Measurements from ENCODE around the gene ST3GAL3.
"Not testable (repeated sequence)": the region's sequence is repeated elsewhere in the genome, so short reads cannot be mapped to it uniquely, and the experiment has no call there.

Gene ST3GAL3

GRCh38 chr1:43822040-43822690, 114.8 kb downstream of the ST3GAL3 start:
- DNase-seq (ENCODE audit: low read depth) = no peak

- no peak for DNase-seq (ENCODE audit: low read depth)
These were observed 117.5 kb downstream of the ST3GAL3 start for GRCh38 chr1:43824795-43825194.

- DNase-seq (ENCODE audit: low read depth) = no peak
These were observed 121.2 kb downstream of the ST3GAL3 start for GRCh38 chr1:43828574-43828973.

- DNase-seq (ENCODE audit: low read depth) = no peak
These were observed 123.5 kb downstream of the ST3GAL3 start for GRCh38 chr1:43830802-43831201.

GRCh38 chr1:43831851-43832250, 124.5 kb downstream of the ST3GAL3 start:
- DNase-seq (ENCODE audit: low read depth) = no peak

- no peak for DNase-seq (ENCODE audit: low read depth)
These were observed 124.9 kb downstream of the ST3GAL3 start for GRCh38 chr1:43832255-43832654.

GRCh38 chr1:43832998-43833397, 125.7 kb downstream of the ST3GAL3 start:
- no peak for DNase-seq (ENCODE audit: low read depth)

- DNase-seq (ENCODE audit: low read depth) = not testable (repeated sequence)
These were observed 126.6 kb downstream of the ST3GAL3 start for GRCh38 chr1:43833902-43834279.

GRCh38 chr1:43834280-43835081, 127.1 kb downstream of the ST3GAL3 start:
- no peak for DNase-seq (ENCODE audit: low read depth)

GRCh38 chr1:43835082-43836021, 128.0 kb downstream of the ST3GAL3 start:
- DNase-seq (ENCODE audit: low read depth) = no peak

GRCh38 chr1:43836267-43836951, 129.1 kb downstream of the ST3GAL3 start:
- DNase-seq (ENCODE audit: low read depth) = peak; percentile 57

GRCh38 chr1:43839056-43839455, 131.7 kb downstream of the ST3GAL3 start:
- DNase-seq (ENCODE audit: low read depth) = no peak

GRCh38 chr1:43841321-43842174, 134.2 kb downstream of the ST3GAL3 start:
- no peak for DNase-seq (ENCODE audit: low read depth)

- no peak for DNase-seq (ENCODE audit: low read depth)
These were observed 134.8 kb downstream of the ST3GAL3 start for GRCh38 chr1:43842175-43842498.

- no peak for DNase-seq (ENCODE audit: low read depth)
These were observed 136.3 kb downstream of the ST3GAL3 start for GRCh38 chr1:43843684-43844083.

GRCh38 chr1:43844114-43844513, 136.8 kb downstream of the ST3GAL3 start:
- no peak for DNase-seq (ENCODE audit: low read depth)

- no peak for DNase-seq (ENCODE audit: low read depth)
These were observed 140.0 kb downstream of the ST3GAL3 start for GRCh38 chr1:43847290-43847689.

GRCh38 chr1:43847882-43848281, 140.5 kb downstream of the ST3GAL3 start:
- DNase-seq (ENCODE audit: low read depth) = no peak

- DNase-seq (ENCODE audit: low read depth) = no peak
These were observed 142.3 kb downstream of the ST3GAL3 start for GRCh38 chr1:43849670-43850069.

- DNase-seq (ENCODE audit: low read depth) = no peak
These were observed 143.4 kb downstream of the ST3GAL3 start for GRCh38 chr1:43850591-43851233.

All from activated T-cell treated with anti-CD3 and anti-CD28 coated beads for 24 hours (primary cell).